ENCODE results near the gene PDE6A. TPM values are rescaled to one million over a fixed set of nuclear protein-coding genes. Genes with fewer than 3 reads are reported as not detected.

PDE6A gene
- total and polyA plus RNA-seq, 2 of the 13 experiments (the other 11 are each of a cell fraction or from before 2014, with no cell fraction given): 0.01 TPM; not detected in 1

DNA sequence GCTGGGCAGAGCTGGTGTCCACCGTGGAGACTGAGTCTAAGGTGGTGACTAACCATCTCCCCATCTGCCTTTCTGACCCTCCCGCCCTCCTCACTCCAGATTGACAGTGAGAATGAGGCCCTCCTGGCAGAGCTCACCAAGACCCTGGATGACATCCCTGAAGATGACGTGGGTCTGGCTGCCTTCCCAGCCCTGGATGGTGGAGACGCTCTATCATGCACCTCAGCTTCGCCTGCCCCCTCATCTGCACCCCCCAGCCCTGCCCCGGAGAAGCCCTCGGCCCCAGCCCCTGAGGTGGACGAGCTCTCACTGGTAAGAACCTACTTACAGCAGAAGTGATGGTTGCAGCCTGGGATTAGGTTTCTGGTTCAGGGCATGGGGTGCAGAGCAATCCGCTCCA lies 118.0 kb downstream of the PDE6A start:
- DNase-seq (ENCODE audit: low spot score) (no peak), ATAC-seq (no peak), FAIRE-seq (no peak)
- Histone ChIP-seq H3K27ac (ENCODE audit: extremely low read length, insufficient read depth, low read length) (no peak overlapping the region), H4K20me1 (ENCODE audit: insufficient read depth, low read length) (no peaks in the 10 kb centered on the region), H3K4me3 (replicated peaks in 1 of 3; ENCODE audit: insufficient read depth in 1 of 3, low read depth in 2 of 3, low read length in 3 of 3) (no peak overlapping the region), H2AFZ (ENCODE audit: low read length) (no peak overlapping the region), H3K36me3 (replicated peaks in 1 of 2; ENCODE audit: control insufficient read depth in 1 of 2, insufficient read depth in 2 of 2, low read length in 2 of 2) (no peaks in the 10 kb centered on the region; a peak in 1 of 5 replicates), H3K9me3 (ENCODE audit: low read length) (no peaks in the 10 kb centered on the region), H3K27me3 (ENCODE audit: control insufficient read depth in 1 of 2, insufficient read depth in 2 of 2, low read length in 2 of 2) (no peaks in the 10 kb centered on the region), H3K79me2 (ENCODE audit: insufficient read depth, low read length) (no peaks in the 10 kb centered on the region), H3K9ac (ENCODE audit: insufficient read depth, low read depth, low read length) (no peak overlapping the region), H3K4me1 (ENCODE audit: insufficient read depth, low read length) (peaks cover 6% of the 10 kb centered on the region; the same call in 1 of the 2 replicates), H3K4me2 (ENCODE audit: low read depth, low read length) (no peak overlapping the region)
- BruUV-seq (replicated peaks): no TSS peak
- ChIA-PET POLR2A (no interaction called here), CTCF (ENCODE audit: low intra/inter-chr PET ratio, low total read pairs) (interaction anchor here (3.8 kb wide), 1 partner anchor 190 kb away, joined by 46 read pairs; no protein-coding TSS in a partner anchor)
- intact Hi-C loops (cut with micrococcal nuclease; ENCODE audit: unreplicated experiment): no loop called here
- in situ Hi-C loops (cut with HindIII; ENCODE audit: extremely low pct_ligation_motif_present, low pct_unique_long_range_greater_than_20kb): loop anchor here (5.0 kb wide), 1 partner anchor 189 kb away; no protein-coding TSS in a partner anchor
- 87% methylated on average over 5 of the region's 9 CpGs for WGBS (ENCODE audit: low lambda C conversion rate)
- TF ChIP-seq E2F5 (CRISPR knock-in tag; conservative IDR thresholded peaks at IDR 0.05) (no peak), ZFP62 (CRISPR knock-in tag; IDR thresholded peaks at IDR 0.05) (no peak), ZNF484 (CRISPR knock-in tag; IDR thresholded peaks at IDR 0.05; ENCODE audit: borderline replicate concordance, low read depth) (no peak), ZFX (CRISPR knock-in tag; IDR thresholded peaks at IDR 0.05; ENCODE audit: low read depth) (no peak), CAMTA2 (CRISPR knock-in tag; IDR thresholded peaks at IDR 0.05; ENCODE audit: borderline replicate concordance) (no peak), MTF1 (CRISPR knock-in tag; IDR thresholded peaks at IDR 0.05) (no peak), CEBPZ (IDR thresholded peaks at IDR 0.05; ENCODE audit: low read length) (no peak), KDM3A (CRISPR knock-in tag; IDR thresholded peaks at IDR 0.05; ENCODE audit: low read depth) (no peak), CENPX (CRISPR knock-in tag; IDR thresholded peaks at IDR 0.05) (no peak), PITX1 (CRISPR knock-in tag; IDR thresholded peaks at IDR 0.05) (no peak), ZNF784 (CRISPR knock-in tag; IDR thresholded peaks at IDR 0.05; ENCODE audit: borderline replicate concordance) (no peak), TARDBP (CRISPR knock-in tag; IDR thresholded peaks at IDR 0.05) (no peak)
- TF ChIP-seq, protein P1, sequence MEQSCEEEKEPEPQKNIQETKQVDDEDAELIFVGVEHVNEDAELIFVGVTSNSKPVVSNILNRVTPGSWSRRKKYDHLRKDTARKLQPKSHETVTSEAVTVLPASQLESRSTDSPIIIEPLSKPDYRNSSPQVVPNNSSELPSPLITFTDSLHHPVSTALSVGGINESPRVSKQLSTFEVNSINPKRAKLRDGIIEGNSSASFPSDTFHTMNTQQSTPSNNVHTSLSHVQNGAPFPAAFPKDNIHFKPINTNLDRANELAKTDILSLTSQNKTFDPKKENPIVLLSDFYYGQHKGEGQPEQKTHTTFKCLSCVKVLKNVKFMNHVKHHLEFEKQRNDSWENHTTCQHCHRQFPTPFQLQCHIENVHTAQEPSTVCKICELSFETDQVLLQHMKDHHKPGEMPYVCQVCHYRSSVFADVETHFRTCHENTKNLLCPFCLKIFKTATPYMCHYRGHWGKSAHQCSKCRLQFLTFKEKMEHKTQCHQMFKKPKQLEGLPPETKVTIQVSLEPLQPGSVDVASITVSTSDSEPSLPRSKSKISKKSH (CRISPR knock-in tag; IDR thresholded peaks at IDR 0.05; ENCODE audit: borderline replicate concordance): no peak
- TF ChIP-seq, protein P2, sequence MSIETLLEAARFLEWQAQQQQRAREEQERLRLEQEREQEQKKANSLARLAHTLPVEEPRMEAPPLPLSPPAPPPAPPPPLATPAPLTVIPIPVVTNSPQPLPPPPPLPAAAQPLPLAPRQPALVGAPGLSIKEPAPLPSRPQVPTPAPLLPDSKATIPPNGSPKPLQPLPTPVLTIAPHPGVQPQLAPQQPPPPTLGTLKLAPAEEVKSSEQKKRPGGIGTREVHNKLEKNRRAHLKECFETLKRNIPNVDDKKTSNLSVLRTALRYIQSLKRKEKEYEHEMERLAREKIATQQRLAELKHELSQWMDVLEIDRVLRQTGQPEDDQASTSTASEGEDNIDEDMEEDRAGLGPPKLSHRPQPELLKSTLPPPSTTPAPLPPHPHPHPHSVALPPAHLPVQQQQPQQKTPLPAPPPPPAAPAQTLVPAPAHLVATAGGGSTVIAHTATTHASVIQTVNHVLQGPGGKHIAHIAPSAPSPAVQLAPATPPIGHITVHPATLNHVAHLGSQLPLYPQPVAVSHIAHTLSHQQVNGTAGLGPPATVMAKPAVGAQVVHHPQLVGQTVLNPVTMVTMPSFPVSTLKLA (IDR thresholded peaks at IDR 0.05): no peak
